ENCODE results near the gene HNF4A. TPM values are rescaled to one million over a fixed set of nuclear protein-coding genes. Genes with fewer than 3 reads are reported as not detected.

HNF4A gene
- total and polyA plus RNA-seq, 2 of the 13 experiments (the other 11 are each of a cell fraction or from before 2014, with no cell fraction given) = 80.9 to 169 TPM

GRCh38 chr20:44319839-44320422 is 35.6 kb upstream of the HNF4A start (continued):
- TF ChIP-seq, protein P1, sequence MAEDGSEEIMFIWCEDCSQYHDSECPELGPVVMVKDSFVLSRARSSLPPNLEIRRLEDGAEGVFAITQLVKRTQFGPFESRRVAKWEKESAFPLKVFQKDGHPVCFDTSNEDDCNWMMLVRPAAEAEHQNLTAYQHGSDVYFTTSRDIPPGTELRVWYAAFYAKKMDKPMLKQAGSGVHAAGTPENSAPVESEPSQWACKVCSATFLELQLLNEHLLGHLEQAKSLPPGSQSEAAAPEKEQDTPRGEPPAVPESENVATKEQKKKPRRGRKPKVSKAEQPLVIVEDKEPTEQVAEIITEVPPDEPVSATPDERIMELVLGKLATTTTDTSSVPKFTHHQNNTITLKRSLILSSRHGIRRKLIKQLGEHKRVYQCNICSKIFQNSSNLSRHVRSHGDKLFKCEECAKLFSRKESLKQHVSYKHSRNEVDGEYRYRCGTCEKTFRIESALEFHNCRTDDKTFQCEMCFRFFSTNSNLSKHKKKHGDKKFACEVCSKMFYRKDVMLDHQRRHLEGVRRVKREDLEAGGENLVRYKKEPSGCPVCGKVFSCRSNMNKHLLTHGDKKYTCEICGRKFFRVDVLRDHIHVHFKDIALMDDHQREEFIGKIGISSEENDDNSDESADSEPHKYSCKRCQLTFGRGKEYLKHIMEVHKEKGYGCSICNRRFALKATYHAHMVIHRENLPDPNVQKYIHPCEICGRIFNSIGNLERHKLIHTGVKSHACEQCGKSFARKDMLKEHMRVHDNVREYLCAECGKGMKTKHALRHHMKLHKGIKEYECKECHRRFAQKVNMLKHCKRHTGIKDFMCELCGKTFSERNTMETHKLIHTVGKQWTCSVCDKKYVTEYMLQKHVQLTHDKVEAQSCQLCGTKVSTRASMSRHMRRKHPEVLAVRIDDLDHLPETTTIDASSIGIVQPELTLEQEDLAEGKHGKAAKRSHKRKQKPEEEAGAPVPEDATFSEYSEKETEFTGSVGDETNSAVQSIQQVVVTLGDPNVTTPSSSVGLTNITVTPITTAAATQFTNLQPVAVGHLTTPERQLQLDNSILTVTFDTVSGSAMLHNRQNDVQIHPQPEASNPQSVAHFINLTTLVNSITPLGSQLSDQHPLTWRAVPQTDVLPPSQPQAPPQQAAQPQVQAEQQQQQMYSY (CRISPR knock-in tag; IDR thresholded peaks at IDR 0.05) = no peak
- peak; percentile 18; the same call in 1 of the 2 replicates for TF ChIP-seq ZMYM4 (CRISPR knock-in tag; IDR thresholded peaks at IDR 0.05)
- TF ChIP-seq SRF (IDR thresholded peaks at IDR 0.05; ENCODE audit: low read depth, low read length) = peak; percentile 82
- peak; percentile 40; the same call in 1 of the 2 replicates for TF ChIP-seq NFYB (CRISPR knock-in tag; IDR thresholded peaks at IDR 0.05)
- no peak for TF ChIP-seq ZNF746 (CRISPR knock-in tag; IDR thresholded peaks at IDR 0.05)
- TF ChIP-seq ZNF713 (CRISPR knock-in tag; IDR thresholded peaks at IDR 0.05) = no peak
- TF ChIP-seq, protein P2, sequence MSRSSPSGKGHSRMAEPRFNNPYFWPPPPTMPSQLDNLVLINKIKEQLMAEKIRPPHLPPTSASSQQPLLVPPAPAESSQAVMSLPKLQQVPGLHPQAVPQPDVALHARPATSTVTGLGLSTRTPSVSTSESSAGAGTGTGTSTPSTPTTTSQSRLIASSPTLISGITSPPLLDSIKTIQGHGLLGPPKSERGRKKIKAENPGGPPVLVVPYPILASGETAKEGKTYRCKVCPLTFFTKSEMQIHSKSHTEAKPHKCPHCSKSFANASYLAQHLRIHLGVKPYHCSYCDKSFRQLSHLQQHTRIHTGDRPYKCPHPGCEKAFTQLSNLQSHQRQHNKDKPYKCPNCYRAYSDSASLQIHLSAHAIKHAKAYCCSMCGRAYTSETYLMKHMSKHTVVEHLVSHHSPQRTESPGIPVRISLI (CRISPR knock-in tag; IDR thresholded peaks at IDR 0.05; ENCODE audit: borderline replicate concordance) = 0 out of 2 replicates have a peak, but pooled peaks have one; percentile 18
- TF ChIP-seq ZNF614 (CRISPR knock-in tag; IDR thresholded peaks at IDR 0.05; ENCODE audit: borderline replicate concordance) = no peak
